ENCODE measurements around the gene S100PBP. TPM values are rescaled to one million over a fixed set of nuclear protein-coding genes. Genes with fewer than 3 reads are reported as not detected.

Gene S100PBP
- total RNA-seq, 3 donors from 2014 or later: 25.0 to 49.0 (median 29.5) TPM

DNA sequence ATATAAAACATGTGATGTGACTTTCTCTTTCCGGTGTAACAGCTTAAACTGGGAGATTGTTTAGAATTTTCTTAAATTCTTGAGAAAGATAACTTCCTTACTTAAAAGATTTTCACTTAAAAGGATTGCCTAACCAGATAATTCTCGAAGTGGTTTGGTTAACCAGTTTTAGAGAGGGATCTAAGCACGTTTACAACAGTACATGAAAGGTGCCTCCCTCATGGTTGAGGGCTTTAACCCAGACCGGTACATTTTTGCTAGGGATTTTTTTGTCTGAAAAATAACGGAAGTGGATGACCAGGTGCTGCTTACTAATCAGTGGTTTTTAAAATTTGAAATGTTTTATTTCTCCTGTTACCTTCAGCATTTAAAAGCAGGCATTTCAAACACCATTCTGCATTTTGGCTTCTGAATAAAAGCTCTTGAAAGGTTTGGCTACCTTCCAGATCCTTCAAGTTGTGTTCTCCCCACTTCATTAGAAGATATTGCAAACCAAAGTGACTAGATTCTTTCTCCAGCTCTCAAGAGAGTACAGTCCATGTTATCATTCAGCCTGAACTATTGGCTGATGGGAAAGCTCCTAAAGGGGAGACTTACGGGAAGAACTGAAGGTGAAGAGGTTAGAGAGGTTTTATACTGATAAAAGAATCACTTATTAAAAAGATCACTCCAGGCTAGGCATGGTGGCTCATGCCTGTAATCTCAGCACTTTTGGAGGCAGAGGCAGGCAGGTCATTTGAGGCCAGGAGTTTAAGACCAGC, 12.8 kb downstream of the S100PBP start:
- DNase-seq (ENCODE audit: low spot score in 2 of 2): no peak
- Histone ChIP-seq H3K4me1 (no peaks in the 10 kb centered on the region), H3K27ac (no peak overlapping the region), H3K36me3 (peaks cover 12% of the 10 kb centered on the region), H3K9me3 (no peaks in the 10 kb centered on the region), H3K4me3 (no peak overlapping the region), H3K27me3 (no peaks in the 10 kb centered on the region)
- TF ChIP-seq POLR2AphosphoS5 (IDR thresholded peaks at IDR 0.05): no peak
- TF ChIP-seq, protein P1, sequence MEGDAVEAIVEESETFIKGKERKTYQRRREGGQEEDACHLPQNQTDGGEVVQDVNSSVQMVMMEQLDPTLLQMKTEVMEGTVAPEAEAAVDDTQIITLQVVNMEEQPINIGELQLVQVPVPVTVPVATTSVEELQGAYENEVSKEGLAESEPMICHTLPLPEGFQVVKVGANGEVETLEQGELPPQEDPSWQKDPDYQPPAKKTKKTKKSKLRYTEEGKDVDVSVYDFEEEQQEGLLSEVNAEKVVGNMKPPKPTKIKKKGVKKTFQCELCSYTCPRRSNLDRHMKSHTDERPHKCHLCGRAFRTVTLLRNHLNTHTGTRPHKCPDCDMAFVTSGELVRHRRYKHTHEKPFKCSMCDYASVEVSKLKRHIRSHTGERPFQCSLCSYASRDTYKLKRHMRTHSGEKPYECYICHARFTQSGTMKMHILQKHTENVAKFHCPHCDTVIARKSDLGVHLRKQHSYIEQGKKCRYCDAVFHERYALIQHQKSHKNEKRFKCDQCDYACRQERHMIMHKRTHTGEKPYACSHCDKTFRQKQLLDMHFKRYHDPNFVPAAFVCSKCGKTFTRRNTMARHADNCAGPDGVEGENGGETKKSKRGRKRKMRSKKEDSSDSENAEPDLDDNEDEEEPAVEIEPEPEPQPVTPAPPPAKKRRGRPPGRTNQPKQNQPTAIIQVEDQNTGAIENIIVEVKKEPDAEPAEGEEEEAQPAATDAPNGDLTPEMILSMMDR (IDR thresholded peaks at IDR 0.05): no peak
- TF ChIP-seq POLR2A (IDR thresholded peaks at IDR 0.05): no peak
- intact Hi-C loops (cut with DNase I; ENCODE audit: low total_unique reads): no loop called here

DNA sequence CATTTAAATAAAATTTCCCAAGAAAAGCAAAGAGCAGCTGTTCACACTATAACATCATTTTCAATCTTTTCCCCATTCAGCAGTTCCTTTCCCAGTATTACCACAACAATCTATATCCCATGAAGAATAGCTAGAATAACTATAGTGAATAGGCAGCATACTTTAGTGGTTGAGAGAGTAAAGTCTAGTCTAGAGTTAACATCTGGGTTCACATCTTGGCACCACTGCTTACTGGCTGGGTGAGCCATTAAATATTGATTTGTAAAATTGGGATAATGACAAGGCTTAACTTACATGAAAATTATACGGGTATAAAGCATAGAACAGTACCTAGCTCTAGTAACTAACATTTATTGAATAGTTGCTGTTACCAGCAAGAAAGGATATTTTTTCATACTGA, 14.4 kb downstream of the S100PBP start:
- Histone ChIP-seq H3K9me3 (no peaks in the 10 kb centered on the region), H3K36me3 (peaks cover 12% of the 10 kb centered on the region), H3K4me3 (no peak overlapping the region), H3K27ac (no peak overlapping the region), H3K4me1 (no peaks in the 10 kb centered on the region), H3K27me3 (no peaks in the 10 kb centered on the region)
- intact Hi-C loops (cut with DNase I; ENCODE audit: low total_unique reads): no loop called here
- TF ChIP-seq, protein P1 (IDR thresholded peaks at IDR 0.05): no peak
- no peak for TF ChIP-seq POLR2A (IDR thresholded peaks at IDR 0.05)
- no peak for TF ChIP-seq POLR2AphosphoS5 (IDR thresholded peaks at IDR 0.05)
- no peak for DNase-seq (ENCODE audit: low spot score in 2 of 2)

DNA sequence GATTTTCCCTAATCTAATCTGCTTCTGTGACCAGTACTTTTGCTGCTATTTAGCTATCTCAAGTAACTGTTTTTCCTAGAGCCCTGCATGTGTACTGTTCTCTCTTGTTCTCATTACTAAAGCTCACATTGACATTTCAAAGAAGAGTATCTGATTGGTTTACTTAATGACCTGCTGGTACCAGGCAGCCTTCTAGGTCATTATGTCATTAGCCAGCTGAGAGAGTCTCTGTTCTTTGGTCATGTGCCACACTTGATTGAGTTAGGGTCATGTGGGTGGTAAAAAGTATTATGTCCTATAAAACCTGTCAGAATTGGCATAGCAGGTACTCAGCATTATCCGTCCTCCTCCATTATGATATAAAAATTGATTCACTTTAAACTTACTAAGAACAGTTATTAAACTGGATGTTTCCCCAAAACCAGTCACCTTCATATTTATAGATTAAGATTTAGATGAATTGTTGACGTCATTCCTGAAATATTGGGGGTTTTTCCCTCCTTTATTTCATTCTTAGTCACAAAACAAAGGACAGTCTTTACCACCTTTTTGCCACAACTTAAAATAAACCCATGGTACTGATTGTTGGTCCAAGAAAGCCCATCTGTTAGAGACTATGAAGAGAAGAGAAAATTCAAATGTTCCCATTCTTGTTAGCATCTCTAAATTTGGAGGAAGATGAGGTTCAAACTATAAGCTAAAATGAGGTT, 31.1 kb downstream of the S100PBP start:
- Histone ChIP-seq H3K36me3 (peaks cover 6% of the 10 kb centered on the region), H3K4me1 (no peaks in the 10 kb centered on the region), H3K4me3 (no peak overlapping the region), H3K9me3 (peaks cover 0 to 5% of the 10 kb centered on the region in 2 donors), H3K27me3 (no peaks in the 10 kb centered on the region), H3K27ac (no peak overlapping the region)
- no peak for DNase-seq (ENCODE audit: low spot score in 2 of 2)
- intact Hi-C loops (cut with DNase I; ENCODE audit: low total_unique reads): no loop called here
- TF ChIP-seq, protein P1 (IDR thresholded peaks at IDR 0.05): no peak
- TF ChIP-seq POLR2AphosphoS5 (IDR thresholded peaks at IDR 0.05): no peak
- TF ChIP-seq POLR2A (IDR thresholded peaks at IDR 0.05): no peak

DNA sequence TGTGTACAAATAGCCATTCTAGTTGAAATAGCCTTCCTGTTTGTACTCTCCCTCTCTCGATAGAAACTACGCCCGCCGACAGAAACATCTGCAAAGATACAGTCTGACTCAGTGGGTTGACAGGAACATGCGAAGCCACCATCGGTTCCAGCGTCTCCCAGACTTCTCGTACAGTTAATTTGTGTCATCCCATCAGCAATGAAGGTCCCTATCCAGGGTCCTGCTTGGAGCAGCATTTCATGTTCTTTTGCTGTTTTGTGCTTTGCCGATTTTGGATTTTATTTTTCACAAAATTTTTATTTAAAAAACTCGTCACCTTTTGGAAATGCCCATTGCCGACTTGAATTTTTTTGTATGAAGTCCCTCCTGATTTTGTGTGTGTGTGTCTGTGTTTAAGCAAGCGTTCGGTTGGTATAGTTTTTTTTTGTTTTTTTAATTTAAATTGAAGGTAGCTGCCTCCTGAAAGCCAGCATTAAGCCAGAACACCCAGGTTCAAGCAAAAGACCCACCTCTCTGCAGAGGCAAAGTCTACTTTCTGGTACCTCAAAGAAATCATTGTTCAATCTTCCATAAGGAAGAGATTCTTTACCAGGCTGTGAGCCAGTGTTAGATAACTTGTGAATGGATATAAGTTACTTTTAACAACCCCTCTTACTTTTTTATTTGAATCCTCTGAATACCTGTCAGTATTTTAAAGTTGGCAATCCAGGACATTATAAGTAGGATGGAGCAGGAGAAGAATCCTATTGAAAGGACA, 38.6 kb downstream of the S100PBP start:
- intact Hi-C loops (cut with DNase I; ENCODE audit: low total_unique reads): no loop called here
- Histone ChIP-seq H3K9me3 (no peaks in the 10 kb centered on the region), H3K27me3 (no peaks in the 10 kb centered on the region), H3K4me1 (no peaks in the 10 kb centered on the region), H3K4me3 (no peak overlapping the region), H3K27ac (no peak overlapping the region), H3K36me3 (peaks cover 6% of the 10 kb centered on the region)
- no peak for TF ChIP-seq POLR2A (IDR thresholded peaks at IDR 0.05)
- TF ChIP-seq, protein P1 (IDR thresholded peaks at IDR 0.05): no peak
- TF ChIP-seq POLR2AphosphoS5 (IDR thresholded peaks at IDR 0.05): no peak
- no peak for DNase-seq (ENCODE audit: low spot score in 2 of 2)

Measured in breast epithelium (tissue), 4 donors.